Stimulated activated CD4-positive, alpha-beta T cell treated with anti-CD3 and anti-CD28 coated beads, Interleukin-2, amount 100 ng/mL, for 24 hours (primary cell): Measurements from ENCODE around the gene GIPC3.

Source experiments
- DNase-seq, 2 donors: peaks; one replicate each; pipeline ENCODE4 v3.0.0-alpha.2; 2020

GIPC3 gene

DNA sequence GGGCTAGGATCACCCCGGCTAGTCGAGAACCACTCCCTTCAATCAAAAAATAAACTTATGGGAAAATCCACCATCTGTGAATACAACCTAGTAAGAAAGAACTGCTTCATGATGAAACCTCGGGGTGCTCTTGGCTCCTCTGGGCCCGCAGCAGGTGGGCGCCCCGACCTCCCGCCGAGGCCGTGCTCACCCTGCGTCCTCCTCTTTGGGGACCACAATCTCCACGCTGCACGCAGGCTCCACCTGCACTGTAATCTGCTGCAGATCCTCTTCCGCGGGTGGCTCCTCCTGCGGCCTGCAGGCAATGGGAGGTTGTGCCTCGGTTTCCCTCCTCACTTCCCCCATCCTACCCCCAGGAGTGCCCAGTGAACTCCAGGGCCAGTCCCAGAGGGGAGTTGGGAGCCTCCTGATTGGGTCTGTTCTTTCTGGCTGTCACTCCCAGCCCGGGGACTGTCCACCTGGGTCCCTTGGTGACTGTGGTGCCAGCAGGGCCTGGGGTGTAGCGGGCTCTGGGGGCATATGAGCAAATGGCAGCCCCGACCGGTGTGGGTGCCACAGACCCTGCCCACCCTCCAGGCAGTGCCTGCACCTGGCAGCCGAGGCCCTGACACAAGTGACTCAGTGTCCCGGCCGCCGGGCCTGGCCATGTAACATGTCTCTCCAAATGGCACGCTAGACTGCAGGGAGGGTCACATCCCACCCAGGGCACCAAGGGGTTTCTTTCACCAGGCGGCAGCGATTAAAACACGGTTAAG lies 56.4 kb downstream of the GIPC3 start:
- DNase-seq: no peak

DNA sequence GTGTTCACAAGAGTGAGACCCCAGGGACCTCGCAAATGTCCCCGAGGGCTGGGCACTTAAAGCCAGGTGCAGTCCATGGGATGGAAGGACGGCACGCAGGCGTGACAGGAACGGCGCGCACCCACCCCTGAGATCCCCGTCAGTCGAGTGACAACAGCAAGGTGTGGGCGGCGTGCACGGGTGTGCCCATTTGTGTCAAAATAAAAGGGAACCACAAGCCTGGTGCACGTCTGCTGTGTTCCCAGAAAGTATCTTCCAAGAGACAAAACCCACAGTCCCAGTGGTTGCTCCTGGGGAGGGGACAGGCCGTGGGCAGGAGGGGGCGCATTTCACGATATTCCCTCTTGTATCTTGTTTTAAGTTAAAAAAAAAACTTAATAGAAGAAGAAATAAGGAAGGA lies 57.0 kb downstream of the GIPC3 start:
- DNase-seq: no peak
